Measurements from ENCODE around the gene AFF4.

DNA sequence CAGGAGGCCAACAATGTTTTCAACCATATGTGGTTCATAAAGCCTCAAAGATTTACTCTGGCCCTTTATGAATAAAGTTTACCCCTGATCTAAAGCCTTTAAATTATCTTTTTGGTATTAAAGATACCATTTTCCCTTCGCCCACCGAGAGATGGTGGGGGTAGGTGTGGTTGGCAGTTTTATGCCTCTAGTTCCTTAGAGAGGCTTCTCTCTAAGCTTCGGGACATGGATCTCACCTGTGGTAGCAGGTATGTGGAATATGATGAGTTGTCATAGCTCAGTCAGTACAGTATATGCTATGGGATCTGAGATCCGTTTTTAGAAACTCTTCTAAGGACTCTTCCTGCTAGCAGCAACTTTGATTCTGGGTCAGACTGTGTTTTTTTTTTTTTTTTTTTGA is 94.7 kb downstream of the AFF4 start:
- no peak for TF ChIP-seq SMAD3 (CRISPR knock-in tag; IDR thresholded peaks at IDR 0.05; ENCODE audit: borderline replicate concordance)
- TF ChIP-seq, protein P1, sequence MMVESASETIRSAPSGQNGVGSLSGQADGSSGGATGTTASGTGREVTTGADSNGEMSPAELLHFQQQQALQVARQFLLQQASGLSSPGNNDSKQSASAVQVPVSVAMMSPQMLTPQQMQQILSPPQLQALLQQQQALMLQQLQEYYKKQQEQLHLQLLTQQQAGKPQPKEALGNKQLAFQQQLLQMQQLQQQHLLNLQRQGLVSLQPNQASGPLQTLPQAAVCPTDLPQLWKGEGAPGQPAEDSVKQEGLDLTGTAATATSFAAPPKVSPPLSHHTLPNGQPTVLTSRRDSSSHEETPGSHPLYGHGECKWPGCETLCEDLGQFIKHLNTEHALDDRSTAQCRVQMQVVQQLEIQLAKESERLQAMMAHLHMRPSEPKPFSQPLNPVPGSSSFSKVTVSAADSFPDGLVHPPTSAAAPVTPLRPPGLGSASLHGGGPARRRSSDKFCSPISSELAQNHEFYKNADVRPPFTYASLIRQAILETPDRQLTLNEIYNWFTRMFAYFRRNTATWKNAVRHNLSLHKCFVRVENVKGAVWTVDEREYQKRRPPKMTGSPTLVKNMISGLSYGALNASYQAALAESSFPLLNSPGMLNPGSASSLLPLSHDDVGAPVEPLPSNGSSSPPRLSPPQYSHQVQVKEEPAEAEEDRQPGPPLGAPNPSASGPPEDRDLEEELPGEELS (CRISPR knock-in tag; IDR thresholded peaks at IDR 0.05): no peak
- TF ChIP-seq, protein P2, sequence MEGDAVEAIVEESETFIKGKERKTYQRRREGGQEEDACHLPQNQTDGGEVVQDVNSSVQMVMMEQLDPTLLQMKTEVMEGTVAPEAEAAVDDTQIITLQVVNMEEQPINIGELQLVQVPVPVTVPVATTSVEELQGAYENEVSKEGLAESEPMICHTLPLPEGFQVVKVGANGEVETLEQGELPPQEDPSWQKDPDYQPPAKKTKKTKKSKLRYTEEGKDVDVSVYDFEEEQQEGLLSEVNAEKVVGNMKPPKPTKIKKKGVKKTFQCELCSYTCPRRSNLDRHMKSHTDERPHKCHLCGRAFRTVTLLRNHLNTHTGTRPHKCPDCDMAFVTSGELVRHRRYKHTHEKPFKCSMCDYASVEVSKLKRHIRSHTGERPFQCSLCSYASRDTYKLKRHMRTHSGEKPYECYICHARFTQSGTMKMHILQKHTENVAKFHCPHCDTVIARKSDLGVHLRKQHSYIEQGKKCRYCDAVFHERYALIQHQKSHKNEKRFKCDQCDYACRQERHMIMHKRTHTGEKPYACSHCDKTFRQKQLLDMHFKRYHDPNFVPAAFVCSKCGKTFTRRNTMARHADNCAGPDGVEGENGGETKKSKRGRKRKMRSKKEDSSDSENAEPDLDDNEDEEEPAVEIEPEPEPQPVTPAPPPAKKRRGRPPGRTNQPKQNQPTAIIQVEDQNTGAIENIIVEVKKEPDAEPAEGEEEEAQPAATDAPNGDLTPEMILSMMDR (IDR thresholded peaks at IDR 0.05): no peak
- TF ChIP-seq, protein P3, sequence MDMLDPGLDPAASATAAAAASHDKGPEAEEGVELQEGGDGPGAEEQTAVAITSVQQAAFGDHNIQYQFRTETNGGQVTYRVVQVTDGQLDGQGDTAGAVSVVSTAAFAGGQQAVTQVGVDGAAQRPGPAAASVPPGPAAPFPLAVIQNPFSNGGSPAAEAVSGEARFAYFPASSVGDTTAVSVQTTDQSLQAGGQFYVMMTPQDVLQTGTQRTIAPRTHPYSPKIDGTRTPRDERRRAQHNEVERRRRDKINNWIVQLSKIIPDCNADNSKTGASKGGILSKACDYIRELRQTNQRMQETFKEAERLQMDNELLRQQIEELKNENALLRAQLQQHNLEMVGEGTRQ (CRISPR knock-in tag; IDR thresholded peaks at IDR 0.05): no peak
- TF ChIP-seq, protein P4, sequence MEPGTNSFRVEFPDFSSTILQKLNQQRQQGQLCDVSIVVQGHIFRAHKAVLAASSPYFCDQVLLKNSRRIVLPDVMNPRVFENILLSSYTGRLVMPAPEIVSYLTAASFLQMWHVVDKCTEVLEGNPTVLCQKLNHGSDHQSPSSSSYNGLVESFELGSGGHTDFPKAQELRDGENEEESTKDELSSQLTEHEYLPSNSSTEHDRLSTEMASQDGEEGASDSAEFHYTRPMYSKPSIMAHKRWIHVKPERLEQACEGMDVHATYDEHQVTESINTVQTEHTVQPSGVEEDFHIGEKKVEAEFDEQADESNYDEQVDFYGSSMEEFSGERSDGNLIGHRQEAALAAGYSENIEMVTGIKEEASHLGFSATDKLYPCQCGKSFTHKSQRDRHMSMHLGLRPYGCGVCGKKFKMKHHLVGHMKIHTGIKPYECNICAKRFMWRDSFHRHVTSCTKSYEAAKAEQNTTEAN (CRISPR knock-in tag; IDR thresholded peaks at IDR 0.05): no peak
- TF ChIP-seq, protein P5, sequence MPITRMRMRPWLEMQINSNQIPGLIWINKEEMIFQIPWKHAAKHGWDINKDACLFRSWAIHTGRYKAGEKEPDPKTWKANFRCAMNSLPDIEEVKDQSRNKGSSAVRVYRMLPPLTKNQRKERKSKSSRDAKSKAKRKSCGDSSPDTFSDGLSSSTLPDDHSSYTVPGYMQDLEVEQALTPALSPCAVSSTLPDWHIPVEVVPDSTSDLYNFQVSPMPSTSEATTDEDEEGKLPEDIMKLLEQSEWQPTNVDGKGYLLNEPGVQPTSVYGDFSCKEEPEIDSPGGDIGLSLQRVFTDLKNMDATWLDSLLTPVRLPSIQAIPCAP (CRISPR knock-in tag; IDR thresholded peaks at IDR 0.05): no peak
